ENCODE results near the gene CAMK1G. TPM values are rescaled to one million over a fixed set of nuclear protein-coding genes. Genes with fewer than 3 reads are reported as not detected.
A peak's percentile ranks its signal among the peaks of the same experiment; 100 is the strongest.

The CAMK1G gene
- polyA plus RNA-seq, 1 donor from 2014 or later: 3.0 TPM

DNA sequence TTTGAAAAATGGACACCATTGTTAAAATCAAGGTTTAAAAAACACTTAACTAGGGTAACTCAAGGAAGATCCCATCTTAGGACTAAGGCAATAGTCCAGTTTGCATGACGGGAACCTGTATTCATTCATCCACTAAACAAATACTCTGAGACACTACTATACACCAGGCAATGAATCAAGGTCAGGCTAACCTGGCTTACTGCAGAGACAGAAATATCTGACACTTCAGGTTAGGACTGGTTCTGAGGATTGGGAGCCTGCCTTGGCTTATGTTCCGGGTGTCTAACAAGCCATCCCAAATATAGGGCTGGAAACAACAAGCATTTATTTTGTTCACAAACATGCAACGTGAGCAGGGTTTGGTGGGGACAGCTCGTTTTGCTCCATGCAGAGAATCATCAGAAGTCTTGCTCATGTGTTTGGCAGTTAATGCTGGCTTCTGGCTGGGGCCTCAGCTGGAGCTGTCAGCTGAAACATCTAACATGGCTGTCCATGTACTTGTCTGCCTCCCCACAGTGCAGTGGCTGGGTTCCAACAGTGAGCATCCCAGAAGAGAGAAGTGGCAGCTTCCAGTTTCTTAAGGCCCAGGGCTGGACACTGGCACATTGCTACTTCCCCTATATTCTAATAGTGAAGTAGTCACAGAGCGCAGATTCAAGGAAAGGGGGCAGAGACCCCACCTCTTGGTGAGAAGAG lies 37.0 kb upstream of the CAMK1G start:
- H3K27me3 ChIP-seq (ENCODE audit: insufficient read depth, low read depth, low read length): no peaks in the 10 kb centered on the region

GRCh38 chr1:209547626-209548025 lies 35.9 kb upstream of the CAMK1G start:
- no peak for TF ChIP-seq MXI1 (conservative IDR thresholded peaks at IDR 0.05; ENCODE audit: poor library complexity, severe bottlenecking)
- no peak for TF ChIP-seq RAD21 (conservative IDR thresholded peaks at IDR 0.05)
- TF ChIP-seq EZH2 (IDR thresholded peaks at IDR 0.05; ENCODE audit: borderline replicate concordance, insufficient read depth, low read length, poor library complexity, severe bottlenecking): no peak
- no peak for TF ChIP-seq SMC3 (conservative IDR thresholded peaks at IDR 0.05; ENCODE audit: poor library complexity)
- no peak for TF ChIP-seq REST (IDR thresholded peaks at IDR 0.05; ENCODE audit: borderline replicate concordance)
- TF ChIP-seq EP300 (conservative IDR thresholded peaks at IDR 0.05; ENCODE audit: poor library complexity, severe bottlenecking): no peak
- TF ChIP-seq, protein P1, sequence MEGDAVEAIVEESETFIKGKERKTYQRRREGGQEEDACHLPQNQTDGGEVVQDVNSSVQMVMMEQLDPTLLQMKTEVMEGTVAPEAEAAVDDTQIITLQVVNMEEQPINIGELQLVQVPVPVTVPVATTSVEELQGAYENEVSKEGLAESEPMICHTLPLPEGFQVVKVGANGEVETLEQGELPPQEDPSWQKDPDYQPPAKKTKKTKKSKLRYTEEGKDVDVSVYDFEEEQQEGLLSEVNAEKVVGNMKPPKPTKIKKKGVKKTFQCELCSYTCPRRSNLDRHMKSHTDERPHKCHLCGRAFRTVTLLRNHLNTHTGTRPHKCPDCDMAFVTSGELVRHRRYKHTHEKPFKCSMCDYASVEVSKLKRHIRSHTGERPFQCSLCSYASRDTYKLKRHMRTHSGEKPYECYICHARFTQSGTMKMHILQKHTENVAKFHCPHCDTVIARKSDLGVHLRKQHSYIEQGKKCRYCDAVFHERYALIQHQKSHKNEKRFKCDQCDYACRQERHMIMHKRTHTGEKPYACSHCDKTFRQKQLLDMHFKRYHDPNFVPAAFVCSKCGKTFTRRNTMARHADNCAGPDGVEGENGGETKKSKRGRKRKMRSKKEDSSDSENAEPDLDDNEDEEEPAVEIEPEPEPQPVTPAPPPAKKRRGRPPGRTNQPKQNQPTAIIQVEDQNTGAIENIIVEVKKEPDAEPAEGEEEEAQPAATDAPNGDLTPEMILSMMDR (IDR thresholded peaks at IDR 0.05; ENCODE audit: poor library complexity, severe bottlenecking): no peak
- TF ChIP-seq TAF1 (IDR thresholded peaks at IDR 0.05; ENCODE audit: low read depth): no peak
- TF ChIP-seq POLR2AphosphoS5 (IDR thresholded peaks at IDR 0.05): no peak
- H3F3A ChIP-seq (ENCODE audit: insufficient read depth, low read length, poor library complexity, severe bottlenecking): no peaks in the 10 kb centered on the region
- H3K27me3 ChIP-seq (ENCODE audit: insufficient read depth, low read depth, low read length): no peaks in the 10 kb centered on the region
- no peaks in the 10 kb centered on the region for H3K79me2 ChIP-seq (replicated peaks; ENCODE audit: insufficient read depth, low read length)
- H2AFZ ChIP-seq (ENCODE audit: low read depth, low read length): no peak overlapping the region
- no peaks in the 10 kb centered on the region for H3K36me3 ChIP-seq (ENCODE audit: insufficient read depth, low read length)
- no peak overlapping the region for H3K27ac ChIP-seq (ENCODE audit: low read length)
- H3K4me2 ChIP-seq (ENCODE audit: low read length): no peak overlapping the region
- H3K9ac ChIP-seq (ENCODE audit: low read length): no peak overlapping the region
- H3K9me2 ChIP-seq (ENCODE audit: insufficient read depth, low read length): no peaks in the 10 kb centered on the region
- no peaks in the 10 kb centered on the region for H3K9me3 ChIP-seq (ENCODE audit: low read length)
- H3K4me3 ChIP-seq (ENCODE audit: low read length): no peak overlapping the region
- no peaks in the 10 kb centered on the region for H4K20me1 ChIP-seq (ENCODE audit: insufficient read depth)

More for the DNA sequence above, 37.0 kb upstream of the CAMK1G start:
- Histone ChIP-seq H3K9ac (ENCODE audit: low read length) (no peak overlapping the region), H2AFZ (ENCODE audit: low read depth, low read length) (no peak overlapping the region), H3K9me2 (ENCODE audit: insufficient read depth, low read length) (no peaks in the 10 kb centered on the region), H3K9me3 (ENCODE audit: low read length) (no peaks in the 10 kb centered on the region), H3K36me3 (ENCODE audit: insufficient read depth, low read length) (no peaks in the 10 kb centered on the region), H3K79me2 (replicated peaks; ENCODE audit: insufficient read depth, low read length) (no peaks in the 10 kb centered on the region), H3F3A (ENCODE audit: insufficient read depth, low read length, poor library complexity, severe bottlenecking) (no peaks in the 10 kb centered on the region), H3K27ac (ENCODE audit: low read length) (no peak overlapping the region), H3K4me2 (ENCODE audit: low read length) (no peak overlapping the region), H4K20me1 (ENCODE audit: insufficient read depth) (no peaks in the 10 kb centered on the region), H3K4me3 (ENCODE audit: low read length) (no peak overlapping the region)
- peak; percentile 13 for TF ChIP-seq POLR2AphosphoS5 (IDR thresholded peaks at IDR 0.05)
- no peak for TF ChIP-seq TAF1 (IDR thresholded peaks at IDR 0.05; ENCODE audit: low read depth)
